HG02642 (cell line): ENCODE measurements around the gene ETNPPL.

Experiments used
- ATAC-seq: cut with Tn5 transposase; IDR thresholded peaks from one replicate; pipeline ENCODE4 v1.9.1; 2021; ENCODE audit warnings: mild to moderate bottlenecking; ENCODE audit not compliant: unreplicated experiment, poor library complexity

ETNPPL gene

GRCh38 chr4:108762559-108763225, at the start of gene ETNPPL:
ETNPPL (minus strand) TSS chr4:108763053; CDS start chr4:108762898, 155 bp downstream.
- peak; percentile 57 for ATAC-seq

DNA sequence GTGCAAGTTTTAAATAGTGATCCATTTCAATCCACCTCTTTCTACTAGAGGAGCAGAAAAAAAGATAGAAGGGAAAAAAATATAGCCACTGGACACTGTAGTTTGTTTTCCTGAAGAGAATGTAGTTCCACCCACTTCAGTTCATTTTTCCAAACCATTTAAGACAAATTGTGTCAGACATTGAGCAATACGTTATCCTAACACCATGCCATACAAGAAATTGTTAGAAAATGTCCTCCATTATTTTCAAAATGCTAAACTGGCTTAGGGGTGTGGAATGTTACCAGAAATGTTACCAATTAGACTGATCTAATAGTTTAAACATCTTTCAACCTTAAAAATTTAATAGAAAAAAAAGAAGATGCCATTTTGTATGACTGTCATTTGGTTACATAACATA, 48.6 kb upstream of the ETNPPL start:
- ATAC-seq, result no peak

DNA sequence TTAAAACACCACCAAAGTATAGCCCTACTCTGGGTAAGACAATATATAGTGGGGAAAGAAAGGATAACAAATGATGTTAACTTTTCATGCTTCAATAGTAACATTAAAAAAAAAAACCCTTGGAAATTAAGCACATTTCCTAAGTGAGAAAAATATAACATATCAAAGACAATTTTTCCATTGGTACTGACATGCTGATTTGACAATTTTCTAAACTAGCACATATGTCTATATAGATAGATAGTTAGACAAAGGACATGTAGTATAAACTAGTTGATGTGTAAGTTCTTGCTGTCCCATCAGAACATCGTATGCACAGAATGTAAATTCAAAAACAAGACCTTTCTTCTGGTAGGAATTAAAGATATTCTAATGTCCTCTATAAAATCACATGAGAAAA, 47.2 kb upstream of the ETNPPL start:
- ATAC-seq, result no peak

DNA sequence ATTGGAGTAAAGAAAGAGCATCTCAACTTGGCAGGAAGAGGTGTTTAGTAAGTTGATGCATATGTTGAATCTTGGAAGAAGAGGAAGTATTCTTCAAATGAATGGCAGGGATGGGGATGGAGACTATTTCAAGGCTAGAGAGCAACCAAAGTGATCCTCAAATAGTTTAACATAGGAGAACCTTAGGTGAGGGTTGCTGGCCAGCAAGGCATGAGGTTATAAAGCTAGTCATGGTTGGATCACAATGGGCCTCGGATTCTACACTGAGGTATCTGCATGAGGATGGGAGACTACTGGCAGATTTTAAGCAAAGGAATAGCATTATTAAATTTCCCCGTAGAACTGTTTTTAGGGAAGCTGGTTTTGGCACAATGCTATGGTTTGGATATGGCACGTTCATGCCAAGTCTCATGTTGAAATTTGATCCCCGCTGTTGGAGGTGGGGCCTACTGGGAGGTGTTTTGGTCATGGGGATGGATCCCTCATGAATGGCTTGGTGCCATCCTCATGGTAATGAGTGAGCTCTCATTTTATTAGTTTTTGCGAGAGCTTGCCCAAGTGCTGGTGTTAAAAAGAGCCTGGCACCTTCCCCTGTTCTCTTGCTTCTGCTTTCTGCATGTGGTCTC, 41.9 kb upstream of the ETNPPL start:
- ATAC-seq, result no peak

- ATAC-seq, result no peak
These were observed 36.5 kb upstream of the ETNPPL start for GRCh38 chr4:108799306-108799705.

- ATAC-seq, result no peak
These were observed 33.3 kb upstream of the ETNPPL start for GRCh38 chr4:108796173-108796572.

- ATAC-seq, result no peak
These were observed 32.9 kb upstream of the ETNPPL start for GRCh38 chr4:108795733-108796132.

DNA sequence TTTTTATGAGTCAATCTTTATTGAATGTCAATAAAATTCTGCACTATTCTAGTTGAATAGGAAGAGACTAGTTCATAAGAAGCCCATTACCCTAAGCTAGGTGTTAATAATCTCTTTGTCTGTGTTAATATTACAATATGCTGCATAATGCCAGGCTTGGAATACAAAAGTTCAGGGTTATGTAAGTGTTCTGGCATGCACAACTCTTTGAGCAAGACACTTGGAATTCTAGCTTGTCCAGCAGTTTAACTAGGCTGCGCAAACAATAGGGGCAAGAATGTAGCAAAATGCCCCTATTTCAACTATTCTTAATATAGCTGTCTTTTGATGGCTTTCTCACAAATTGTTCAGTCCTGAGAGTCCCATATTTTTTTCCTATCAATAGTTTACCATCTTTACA, 31.3 kb upstream of the ETNPPL start:
- ATAC-seq, result no peak

DNA sequence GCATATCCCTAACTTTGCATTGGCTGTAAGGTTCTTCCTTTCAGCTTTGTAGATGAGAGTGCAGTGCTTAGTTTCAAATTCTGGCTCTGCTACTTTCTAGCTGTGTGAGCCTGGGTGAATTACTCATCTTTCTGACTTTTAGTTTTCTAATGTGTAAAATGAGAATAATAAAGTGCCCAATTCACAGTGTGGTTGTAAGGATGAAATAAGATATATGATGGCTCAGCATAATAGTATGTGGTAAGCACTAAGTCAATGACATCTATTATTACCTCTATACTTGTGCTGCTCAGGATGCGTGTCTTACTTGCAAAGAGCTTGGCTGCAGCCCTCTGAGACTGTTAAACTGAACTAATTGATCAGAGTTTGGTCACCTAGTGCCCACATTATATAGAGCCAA, 30.6 kb upstream of the ETNPPL start:
- ATAC-seq, result no peak

GRCh38 chr4:108788731-108789130, 25.9 kb upstream of the ETNPPL start:
- no peak for ATAC-seq

DNA sequence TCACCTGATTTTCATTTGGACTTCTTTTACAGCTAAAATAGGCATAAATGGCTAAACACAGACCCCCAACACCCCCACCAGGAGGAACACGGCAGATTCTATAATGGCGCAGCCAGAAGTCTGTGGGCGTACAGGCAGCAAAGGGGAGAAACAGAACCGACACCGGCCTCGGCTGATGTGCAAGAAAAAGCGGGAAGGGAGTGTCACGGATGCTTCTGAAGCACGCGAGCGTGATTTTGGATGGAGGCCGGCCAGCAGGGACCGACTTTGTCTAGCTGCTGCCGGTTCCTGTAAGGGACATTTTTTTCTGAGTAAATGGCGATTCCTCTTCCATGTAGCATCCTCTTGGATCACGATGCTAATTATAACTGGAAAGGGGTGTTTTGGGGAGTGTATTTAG, 24.9 kb upstream of the ETNPPL start:
- no peak for ATAC-seq

DNA sequence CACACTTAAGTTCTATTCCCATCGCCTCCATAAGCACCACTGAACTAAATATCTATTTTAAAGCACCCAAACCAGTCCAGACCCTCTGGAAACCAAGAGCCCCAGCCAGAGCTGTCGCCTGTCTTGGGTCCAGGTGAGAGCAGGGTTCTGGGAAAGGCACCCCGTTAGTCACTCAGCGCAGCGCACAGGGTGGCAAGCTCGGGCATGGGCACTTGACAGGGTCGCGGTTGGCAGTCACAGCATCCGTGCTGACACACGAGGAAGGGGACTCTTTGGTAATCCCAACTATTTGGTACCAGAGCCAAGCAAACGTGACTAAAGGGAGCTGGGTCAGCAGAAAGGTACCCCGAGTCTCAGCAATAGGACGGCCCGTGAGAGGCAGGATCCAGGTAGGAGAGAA, 24.3 kb upstream of the ETNPPL start:
- ATAC-seq, result no peak

GRCh38 chr4:108786351-108786750, 23.5 kb upstream of the ETNPPL start:
- ATAC-seq, result no peak

- ATAC-seq, result no peak
These were observed 21.0 kb upstream of the ETNPPL start for GRCh38 chr4:108783665-108784463.

DNA sequence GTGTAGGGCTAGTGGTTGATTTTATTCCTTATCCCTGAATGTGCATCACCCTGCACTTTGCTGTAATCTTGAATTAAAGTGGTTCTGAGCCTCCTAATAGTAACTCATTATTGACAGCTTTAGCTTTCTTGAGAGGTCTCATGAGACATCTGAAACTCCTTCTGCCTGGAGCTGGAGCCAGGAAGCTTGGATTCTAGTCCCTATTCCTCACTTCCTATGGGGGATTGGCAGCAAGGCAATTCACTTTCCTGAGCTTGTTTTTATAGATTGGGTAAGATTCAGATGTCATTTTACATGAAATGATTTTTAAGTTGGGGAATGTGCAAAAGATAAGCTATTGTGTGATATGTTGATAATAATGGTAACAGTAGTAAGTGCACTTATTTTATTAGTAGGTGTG, 17.1 kb upstream of the ETNPPL start:
- ATAC-seq, result no peak

- no peak for ATAC-seq
These were observed 14.5 kb upstream of the ETNPPL start for GRCh38 chr4:108777388-108777787.

GRCh38 chr4:108775921-108776320, 13.1 kb upstream of the ETNPPL start:
- no peak for ATAC-seq

GRCh38 chr4:108774809-108775530, 12.1 kb upstream of the ETNPPL start:
- ATAC-seq, result no peak

- ATAC-seq, result no peak
These were observed 9.5 kb upstream of the ETNPPL start for GRCh38 chr4:108772402-108772801.

- ATAC-seq, result no peak
These were observed 3.2 kb upstream of the ETNPPL start for GRCh38 chr4:108766058-108766457.

DNA sequence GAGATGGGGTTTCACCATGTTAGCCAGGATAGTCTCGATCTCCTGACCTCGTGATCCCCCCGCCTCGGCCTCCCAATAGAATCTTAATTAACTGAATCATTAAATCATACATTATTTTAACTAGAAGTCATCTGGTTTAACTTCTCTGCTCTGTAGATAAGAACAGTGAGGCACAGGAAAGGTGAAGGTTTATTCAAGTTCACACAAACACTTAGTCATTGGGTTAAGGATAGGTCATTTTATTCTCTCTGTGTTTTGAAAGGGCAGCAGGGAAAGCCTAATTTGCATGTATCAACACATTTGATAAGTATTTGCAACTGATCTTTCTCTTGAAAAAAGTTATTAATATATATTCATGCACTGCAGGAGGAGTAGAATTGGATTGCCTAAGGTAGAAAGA, 1.1 kb upstream of the ETNPPL start:
- ATAC-seq, result no peak
